Measurements from ENCODE around the gene FGGY.

DNA sequence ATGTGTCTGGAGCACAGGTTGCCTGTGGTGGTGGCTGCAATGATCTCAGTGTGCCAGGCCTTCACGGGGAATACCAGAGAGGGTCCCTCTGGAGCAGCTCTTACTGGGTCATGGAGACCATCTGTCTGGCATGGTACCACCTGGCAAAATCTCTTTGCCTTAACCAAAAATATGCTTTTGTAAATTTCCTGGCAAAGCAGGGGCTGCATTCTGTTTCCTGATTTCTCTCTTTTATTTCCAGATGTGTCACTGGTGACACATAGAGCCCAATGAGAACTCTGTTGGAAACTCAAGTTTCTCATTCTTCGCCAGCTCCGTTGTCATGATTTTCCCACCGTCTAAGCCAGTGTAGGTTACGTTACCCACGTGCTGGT, 136.5 kb downstream of the FGGY start:
- TF ChIP-seq, protein P1, sequence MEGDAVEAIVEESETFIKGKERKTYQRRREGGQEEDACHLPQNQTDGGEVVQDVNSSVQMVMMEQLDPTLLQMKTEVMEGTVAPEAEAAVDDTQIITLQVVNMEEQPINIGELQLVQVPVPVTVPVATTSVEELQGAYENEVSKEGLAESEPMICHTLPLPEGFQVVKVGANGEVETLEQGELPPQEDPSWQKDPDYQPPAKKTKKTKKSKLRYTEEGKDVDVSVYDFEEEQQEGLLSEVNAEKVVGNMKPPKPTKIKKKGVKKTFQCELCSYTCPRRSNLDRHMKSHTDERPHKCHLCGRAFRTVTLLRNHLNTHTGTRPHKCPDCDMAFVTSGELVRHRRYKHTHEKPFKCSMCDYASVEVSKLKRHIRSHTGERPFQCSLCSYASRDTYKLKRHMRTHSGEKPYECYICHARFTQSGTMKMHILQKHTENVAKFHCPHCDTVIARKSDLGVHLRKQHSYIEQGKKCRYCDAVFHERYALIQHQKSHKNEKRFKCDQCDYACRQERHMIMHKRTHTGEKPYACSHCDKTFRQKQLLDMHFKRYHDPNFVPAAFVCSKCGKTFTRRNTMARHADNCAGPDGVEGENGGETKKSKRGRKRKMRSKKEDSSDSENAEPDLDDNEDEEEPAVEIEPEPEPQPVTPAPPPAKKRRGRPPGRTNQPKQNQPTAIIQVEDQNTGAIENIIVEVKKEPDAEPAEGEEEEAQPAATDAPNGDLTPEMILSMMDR (IDR thresholded peaks at IDR 0.05; ENCODE audit: insufficient read depth, low read length, poor library complexity, severe bottlenecking) = no peak
- no peak for TF ChIP-seq EZH2phosphoT487 (conservative IDR thresholded peaks at IDR 0.05; ENCODE audit: low read length)
